ENCODE data around the gene OSBPL3. TPM values are rescaled to one million over a fixed set of nuclear protein-coding genes. Genes with fewer than 3 reads are reported as not detected.

OSBPL3 gene
- total RNA-seq, 1 donor from 2014 or later: 35.2 TPM

DNA sequence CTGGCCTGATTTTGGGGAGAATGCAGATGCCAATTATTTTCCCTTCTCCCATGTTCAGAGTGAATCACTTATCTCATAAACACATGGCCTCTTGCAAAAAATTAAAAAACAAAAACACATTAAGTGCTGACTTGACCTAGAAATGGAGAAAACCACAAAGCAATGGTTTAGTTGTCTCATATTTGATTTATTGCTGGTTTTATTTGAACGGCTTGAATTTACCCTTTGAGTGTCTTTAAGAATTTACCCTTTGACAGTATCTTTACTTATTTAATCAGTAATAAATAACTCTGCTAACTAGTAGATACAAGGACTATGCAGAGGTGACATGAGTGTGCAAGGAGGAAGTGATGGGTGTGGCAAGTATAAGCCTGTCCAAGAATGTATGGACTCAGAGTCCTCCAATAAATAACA, 154.6 kb downstream of the OSBPL3 start:
- no peak overlapping the region for H3K4me3 ChIP-seq (ENCODE audit: low read depth, low read length)
- no peak for DNase-seq (ENCODE audit: low read depth)
- TF ChIP-seq, protein P1, sequence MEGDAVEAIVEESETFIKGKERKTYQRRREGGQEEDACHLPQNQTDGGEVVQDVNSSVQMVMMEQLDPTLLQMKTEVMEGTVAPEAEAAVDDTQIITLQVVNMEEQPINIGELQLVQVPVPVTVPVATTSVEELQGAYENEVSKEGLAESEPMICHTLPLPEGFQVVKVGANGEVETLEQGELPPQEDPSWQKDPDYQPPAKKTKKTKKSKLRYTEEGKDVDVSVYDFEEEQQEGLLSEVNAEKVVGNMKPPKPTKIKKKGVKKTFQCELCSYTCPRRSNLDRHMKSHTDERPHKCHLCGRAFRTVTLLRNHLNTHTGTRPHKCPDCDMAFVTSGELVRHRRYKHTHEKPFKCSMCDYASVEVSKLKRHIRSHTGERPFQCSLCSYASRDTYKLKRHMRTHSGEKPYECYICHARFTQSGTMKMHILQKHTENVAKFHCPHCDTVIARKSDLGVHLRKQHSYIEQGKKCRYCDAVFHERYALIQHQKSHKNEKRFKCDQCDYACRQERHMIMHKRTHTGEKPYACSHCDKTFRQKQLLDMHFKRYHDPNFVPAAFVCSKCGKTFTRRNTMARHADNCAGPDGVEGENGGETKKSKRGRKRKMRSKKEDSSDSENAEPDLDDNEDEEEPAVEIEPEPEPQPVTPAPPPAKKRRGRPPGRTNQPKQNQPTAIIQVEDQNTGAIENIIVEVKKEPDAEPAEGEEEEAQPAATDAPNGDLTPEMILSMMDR (IDR thresholded peaks at IDR 0.05; ENCODE audit: insufficient read depth, low read length, poor library complexity, severe bottlenecking): no peak

DNA sequence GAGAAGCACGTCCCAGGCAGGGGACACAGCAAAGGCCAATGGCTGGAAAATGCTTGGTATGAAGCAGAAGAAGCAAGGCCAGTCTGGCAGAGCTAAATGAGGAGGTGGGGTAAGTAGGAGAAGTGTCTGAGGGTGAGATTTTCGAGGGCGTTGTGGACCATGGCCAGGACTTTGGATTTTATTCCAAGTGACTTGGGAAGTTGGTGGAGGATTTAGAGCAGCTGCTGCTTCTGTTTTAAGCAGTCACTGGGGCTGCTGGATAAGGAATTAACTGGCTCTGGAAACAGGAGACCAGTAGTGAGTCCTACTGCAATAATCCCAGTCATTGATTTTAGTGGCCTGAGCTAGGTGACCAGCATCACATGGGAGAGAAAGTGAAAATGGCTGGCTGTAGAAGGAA, 155.1 kb downstream of the OSBPL3 start:
- TF ChIP-seq, protein P1 (IDR thresholded peaks at IDR 0.05; ENCODE audit: insufficient read depth, low read length, poor library complexity, severe bottlenecking): no peak
- Histone ChIP-seq H3K4me3 (ENCODE audit: low read depth, low read length) (no peak overlapping the region), H3K27me3 (ENCODE audit: control insufficient read depth, insufficient read depth, low read length) (no peaks in the 10 kb centered on the region), H3K36me3 (ENCODE audit: control insufficient read depth, insufficient read depth, low read length) (no peaks in the 10 kb centered on the region)
- no peak for DNase-seq (ENCODE audit: low read depth)

More for the DNA sequence above, 154.6 kb downstream of the OSBPL3 start:
- H3K36me3 ChIP-seq (ENCODE audit: control insufficient read depth, insufficient read depth, low read length): no peaks in the 10 kb centered on the region
- H3K27me3 ChIP-seq (ENCODE audit: control insufficient read depth, insufficient read depth, low read length): no peaks in the 10 kb centered on the region

DNA sequence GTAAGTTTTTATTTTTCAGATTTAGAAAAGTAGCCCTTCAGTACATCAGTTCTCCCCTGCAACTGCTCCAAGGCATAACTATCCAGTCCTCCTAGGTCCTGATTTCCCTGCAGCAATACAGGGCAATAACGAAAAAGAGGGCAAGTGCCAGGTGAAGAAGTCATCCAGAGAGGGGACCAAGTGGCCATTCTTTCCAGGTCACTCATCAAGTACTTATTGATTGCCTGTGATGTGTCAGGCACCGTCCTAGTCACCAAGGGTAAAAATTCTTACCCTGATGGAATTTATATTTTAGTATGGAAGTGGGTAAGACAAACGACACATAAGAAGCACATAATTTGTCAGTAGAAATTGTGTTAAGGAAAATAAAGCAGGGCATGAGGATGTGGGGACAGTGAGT, 155.6 kb downstream of the OSBPL3 start:
- H3K27me3 ChIP-seq (ENCODE audit: control insufficient read depth, insufficient read depth, low read length): no peaks in the 10 kb centered on the region
- no peak overlapping the region for H3K4me3 ChIP-seq (ENCODE audit: low read depth, low read length)
- DNase-seq (ENCODE audit: low read depth): no peak
- TF ChIP-seq, protein P1 (IDR thresholded peaks at IDR 0.05; ENCODE audit: insufficient read depth, low read length, poor library complexity, severe bottlenecking): no peak
- H3K36me3 ChIP-seq (ENCODE audit: control insufficient read depth, insufficient read depth, low read length): no peaks in the 10 kb centered on the region

DNA sequence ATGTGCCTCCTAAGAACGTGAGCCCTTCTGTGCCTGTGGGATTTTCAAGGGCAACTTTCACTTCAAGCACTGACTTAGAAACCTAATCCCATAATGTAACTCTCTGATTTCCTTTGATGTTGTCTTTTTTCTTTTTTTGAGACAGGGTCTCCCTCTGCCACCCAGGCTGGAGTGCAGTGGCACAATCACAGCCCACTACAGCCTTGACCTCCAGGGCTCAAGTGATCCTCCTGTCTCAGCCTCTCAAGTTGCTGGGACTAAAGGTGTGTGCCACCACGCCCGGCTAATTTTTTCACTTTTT, 158.3 kb downstream of the OSBPL3 start:
- no peak overlapping the region for H3K4me3 ChIP-seq (ENCODE audit: low read depth, low read length)
- TF ChIP-seq, protein P1 (IDR thresholded peaks at IDR 0.05; ENCODE audit: insufficient read depth, low read length, poor library complexity, severe bottlenecking): no peak
- no peaks in the 10 kb centered on the region for H3K27me3 ChIP-seq (ENCODE audit: control insufficient read depth, insufficient read depth, low read length)
- DNase-seq (ENCODE audit: low read depth): no peak
- no peaks in the 10 kb centered on the region for H3K36me3 ChIP-seq (ENCODE audit: control insufficient read depth, insufficient read depth, low read length)

GRCh38 chr7:24821045-24821753, 158.8 kb downstream of the OSBPL3 start:
- Histone ChIP-seq H3K27me3 (ENCODE audit: control insufficient read depth, insufficient read depth, low read length) (no peaks in the 10 kb centered on the region), H3K4me3 (ENCODE audit: low read depth, low read length) (no peak overlapping the region), H3K36me3 (ENCODE audit: control insufficient read depth, insufficient read depth, low read length) (no peaks in the 10 kb centered on the region)
- TF ChIP-seq, protein P1 (IDR thresholded peaks at IDR 0.05; ENCODE audit: insufficient read depth, low read length, poor library complexity, severe bottlenecking): peak; percentile 43
- DNase-seq (ENCODE audit: low read depth): peak; percentile 88

DNA sequence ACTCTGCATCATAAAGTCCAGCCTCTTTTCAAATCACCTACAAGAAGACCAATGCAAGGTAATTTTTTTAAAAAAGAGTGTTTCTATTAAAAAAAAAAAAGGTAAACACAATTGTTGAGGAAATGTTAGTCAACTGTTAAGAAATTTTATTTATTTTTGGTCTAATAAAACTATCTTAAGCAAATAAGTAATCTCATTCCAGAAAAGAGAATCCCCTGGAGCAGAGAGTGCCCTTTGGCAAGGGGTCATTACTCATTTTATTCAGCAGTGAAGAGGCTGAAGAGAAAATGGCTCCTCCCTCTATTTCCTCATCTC, 159.3 kb downstream of the OSBPL3 start:
- DNase-seq (ENCODE audit: low read depth): no peak
- Histone ChIP-seq H3K4me3 (ENCODE audit: low read depth, low read length) (no peak overlapping the region), H3K36me3 (ENCODE audit: control insufficient read depth, insufficient read depth, low read length) (no peaks in the 10 kb centered on the region), H3K27me3 (ENCODE audit: control insufficient read depth, insufficient read depth, low read length) (no peaks in the 10 kb centered on the region)
- TF ChIP-seq, protein P1 (IDR thresholded peaks at IDR 0.05; ENCODE audit: insufficient read depth, low read length, poor library complexity, severe bottlenecking): no peak
